ENCODE data around the gene NOS3. TPM values are rescaled to one million over a fixed set of nuclear protein-coding genes. Genes with fewer than 3 reads are reported as not detected.

NOS3 gene
- total and polyA plus RNA-seq, 2 experiments from 2014 or later = 2.6 to 6.1 TPM

- Mint-ChIP-seq H3K27ac (no peak overlapping the region), H3K9me3 (no peaks in the 10 kb centered on the region), H3K27me3 (ENCODE audit: insufficient read depth, low read depth, poor library complexity) (peaks cover 14% of the 10 kb centered on the region), H3K4me3 (peak overlapping the region; percentile 60), H3K36me3 (ENCODE audit: low read depth) (no peaks in the 10 kb centered on the region; the same call in 2 of the 3 replicates), H3K4me1 (peaks cover 35% of the 10 kb centered on the region)
- TF ChIP-seq, protein P1, sequence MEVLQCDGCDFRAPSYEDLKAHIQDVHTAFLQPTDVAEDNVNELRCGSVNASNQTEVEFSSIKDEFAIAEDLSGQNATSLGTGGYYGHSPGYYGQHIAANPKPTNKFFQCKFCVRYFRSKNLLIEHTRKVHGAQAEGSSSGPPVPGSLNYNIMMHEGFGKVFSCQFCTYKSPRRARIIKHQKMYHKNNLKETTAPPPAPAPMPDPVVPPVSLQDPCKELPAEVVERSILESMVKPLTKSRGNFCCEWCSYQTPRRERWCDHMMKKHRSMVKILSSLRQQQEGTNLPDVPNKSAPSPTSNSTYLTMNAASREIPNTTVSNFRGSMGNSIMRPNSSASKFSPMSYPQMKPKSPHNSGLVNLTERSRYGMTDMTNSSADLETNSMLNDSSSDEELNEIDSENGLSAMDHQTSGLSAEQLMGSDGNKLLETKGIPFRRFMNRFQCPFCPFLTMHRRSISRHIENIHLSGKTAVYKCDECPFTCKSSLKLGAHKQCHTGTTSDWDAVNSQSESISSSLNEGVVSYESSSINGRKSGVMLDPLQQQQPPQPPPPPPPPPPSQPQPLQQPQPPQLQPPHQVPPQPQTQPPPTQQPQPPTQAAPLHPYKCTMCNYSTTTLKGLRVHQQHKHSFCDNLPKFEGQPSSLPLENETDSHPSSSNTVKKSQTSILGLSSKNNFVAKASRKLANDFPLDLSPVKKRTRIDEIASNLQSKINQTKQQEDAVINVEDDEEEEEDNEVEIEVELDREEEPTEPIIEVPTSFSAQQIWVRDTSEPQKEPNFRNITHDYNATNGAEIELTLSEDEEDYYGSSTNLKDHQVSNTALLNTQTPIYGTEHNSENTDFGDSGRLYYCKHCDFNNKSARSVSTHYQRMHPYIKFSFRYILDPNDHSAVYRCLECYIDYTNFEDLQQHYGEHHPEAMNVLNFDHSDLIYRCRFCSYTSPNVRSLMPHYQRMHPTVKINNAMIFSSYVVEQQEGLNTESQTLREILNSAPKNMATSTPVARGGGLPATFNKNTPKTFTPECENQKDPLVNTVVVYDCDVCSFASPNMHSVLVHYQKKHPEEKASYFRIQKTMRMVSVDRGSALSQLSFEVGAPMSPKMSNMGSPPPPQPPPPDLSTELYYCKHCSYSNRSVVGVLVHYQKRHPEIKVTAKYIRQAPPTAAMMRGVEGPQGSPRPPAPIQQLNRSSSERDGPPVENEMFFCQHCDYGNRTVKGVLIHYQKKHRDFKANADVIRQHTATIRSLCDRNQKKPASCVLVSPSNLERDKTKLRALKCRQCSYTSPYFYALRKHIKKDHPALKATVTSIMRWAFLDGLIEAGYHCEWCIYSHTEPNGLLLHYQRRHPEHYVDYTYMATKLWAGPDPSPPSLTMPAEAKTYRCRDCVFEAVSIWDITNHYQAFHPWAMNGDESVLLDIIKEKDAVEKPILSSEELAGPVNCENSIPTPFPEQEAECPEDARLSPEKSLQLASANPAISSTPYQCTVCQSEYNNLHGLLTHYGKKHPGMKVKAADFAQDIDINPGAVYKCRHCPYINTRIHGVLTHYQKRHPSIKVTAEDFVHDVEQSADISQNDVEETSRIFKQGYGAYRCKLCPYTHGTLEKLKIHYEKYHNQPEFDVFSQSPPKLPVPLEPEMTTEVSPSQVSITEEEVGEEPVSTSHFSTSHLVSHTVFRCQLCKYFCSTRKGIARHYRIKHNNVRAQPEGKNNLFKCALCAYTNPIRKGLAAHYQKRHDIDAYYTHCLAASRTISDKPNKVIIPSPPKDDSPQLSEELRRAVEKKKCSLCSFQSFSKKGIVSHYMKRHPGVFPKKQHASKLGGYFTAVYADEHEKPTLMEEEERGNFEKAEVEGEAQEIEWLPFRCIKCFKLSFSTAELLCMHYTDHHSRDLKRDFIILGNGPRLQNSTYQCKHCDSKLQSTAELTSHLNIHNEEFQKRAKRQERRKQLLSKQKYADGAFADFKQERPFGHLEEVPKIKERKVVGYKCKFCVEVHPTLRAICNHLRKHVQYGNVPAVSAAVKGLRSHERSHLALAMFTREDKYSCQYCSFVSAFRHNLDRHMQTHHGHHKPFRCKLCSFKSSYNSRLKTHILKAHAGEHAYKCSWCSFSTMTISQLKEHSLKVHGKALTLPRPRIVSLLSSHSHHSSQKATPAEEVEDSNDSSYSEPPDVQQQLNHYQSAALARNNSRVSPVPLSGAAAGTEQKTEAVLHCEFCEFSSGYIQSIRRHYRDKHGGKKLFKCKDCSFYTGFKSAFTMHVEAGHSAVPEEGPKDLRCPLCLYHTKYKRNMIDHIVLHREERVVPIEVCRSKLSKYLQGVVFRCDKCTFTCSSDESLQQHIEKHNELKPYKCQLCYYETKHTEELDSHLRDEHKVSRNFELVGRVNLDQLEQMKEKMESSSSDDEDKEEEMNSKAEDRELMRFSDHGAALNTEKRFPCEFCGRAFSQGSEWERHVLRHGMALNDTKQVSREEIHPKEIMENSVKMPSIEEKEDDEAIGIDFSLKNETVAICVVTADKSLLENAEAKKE (CRISPR knock-in tag; IDR thresholded peaks at IDR 0.05) = no peak
- TF ChIP-seq ETS1 (IDR thresholded peaks at IDR 0.05) (no peak), CREB1 (CRISPR knock-in tag; IDR thresholded peaks at IDR 0.05; ENCODE audit: low read depth) (no peak)
- Histone ChIP-seq H3K36me3 (ENCODE audit: insufficient read depth) (no peaks in the 10 kb centered on the region), H3K27me3 (ENCODE audit: insufficient read depth) (peaks cover 11% of the 10 kb centered on the region), H3K27ac (ENCODE audit: low read depth) (no peak overlapping the region), H3K4me3 (no peak overlapping the region; the same call in 1 of the 2 replicates), H3K9me2 (ENCODE audit: insufficient read depth) (no peaks in the 10 kb centered on the region), H3K4me1 (ENCODE audit: insufficient read depth) (peaks cover 20% of the 10 kb centered on the region; the same call in 1 of the 2 replicates), H3K79me2 (replicated peaks; ENCODE audit: insufficient read depth) (no peaks in the 10 kb centered on the region), H3F3A (replicated peaks; ENCODE audit: low read depth) (0 out of 2 replicates have a peak, but pooled peaks cover 4% of the 10 kb centered on the region), H3K4me2 (peak overlapping the region; percentile 46; the same call in 1 of the 2 replicates), H2AFZ (peak overlapping the region; percentile 69), H4K20me1 (replicated peaks; ENCODE audit: insufficient read depth) (no peaks in the 10 kb centered on the region)
- DNase-seq (ENCODE audit: low spot score) = no peak
- no peak for ATAC-seq
These were observed 17.3 kb downstream of the NOS3 start for GRCh38 chr7:151008143-151008510.

Measured in GM23338 (cell line).